HepG2 (cell line): ENCODE results near the gene SSH3. TPM values are rescaled to one million over a fixed set of nuclear protein-coding genes. Genes with fewer than 3 reads are reported as not detected.

Source experiments
- BCLAF1 ChIP-seq: fragments of 450-650 bp; IDR thresholded peaks from 2 replicates; pipeline ENCODE4 v1.6.1; 2017; ENCODE audit warnings: mild to moderate bottlenecking
- CBX1 ChIP-seq: IDR thresholded peaks from one replicate; pipeline ENCODE4 v1.6.1; 2016; ENCODE audit warnings: antibody characterized with exemption, low read depth
- ETS1 ChIP-seq: sonication (generic); formaldehyde crosslinking; IDR thresholded peaks from 2 replicates; pipeline ENCODE4 v1.4.0; 2020; ENCODE audit warnings: missing genetic modification reagents
- GABPB1 ChIP-seq: IDR thresholded peaks from 2 replicates; pipeline ENCODE4 v1.6.1; 2016; ENCODE audit warnings: mild to moderate bottlenecking, missing genetic modification reagents, moderate library complexity, missing compliant biosample characterization
- GMEB1 ChIP-seq: sonication (generic); formaldehyde crosslinking; IDR thresholded peaks from 2 replicates; pipeline ENCODE4 v1.5.1; 2020; ENCODE audit warnings: missing genetic modification reagents, mild to moderate bottlenecking, borderline replicate concordance
- KMT2A ChIP-seq: sonication (generic); formaldehyde crosslinking; IDR thresholded peaks from 2 replicates; pipeline ENCODE4 v1.4.0; 2020; ENCODE audit warnings: missing genetic modification reagents
- NPAS2 ChIP-seq: sonication (generic); formaldehyde crosslinking; IDR thresholded peaks from 2 replicates; pipeline ENCODE4 v1.8.0; 2022; ENCODE audit warnings: mild to moderate bottlenecking, missing genetic modification reagents, borderline replicate concordance
- RARG ChIP-seq: sonication (generic); formaldehyde crosslinking; IDR thresholded peaks from 2 replicates; pipeline ENCODE4 v1.4.0; 2020; ENCODE audit warnings: low read depth, mild to moderate bottlenecking, missing genetic modification reagents
- STAT5B ChIP-seq: sonication (generic); formaldehyde crosslinking; IDR thresholded peaks from 2 replicates; pipeline ENCODE4 v1.4.0; 2020; ENCODE audit warnings: missing genetic modification reagents
- SYNCRIP ChIP-seq: fragments of 200-400 bp; formaldehyde crosslinking; IDR thresholded peaks from 2 replicates; pipeline ENCODE4 v1.6.1; 2018; ENCODE audit warnings: mild to moderate bottlenecking, low read depth, low read length; ENCODE audit not compliant: insufficient read depth
- ZNF280B ChIP-seq: sonication (generic); formaldehyde crosslinking; IDR thresholded peaks from 2 replicates; pipeline ENCODE4 v1.5.0; 2020; ENCODE audit warnings: missing genetic modification reagents, mild to moderate bottlenecking, borderline replicate concordance
- ZNF446 ChIP-seq: sonication (generic); formaldehyde crosslinking; IDR thresholded peaks from 2 replicates; pipeline ENCODE4 v1.5.0; 2020; ENCODE audit warnings: mild to moderate bottlenecking, missing genetic modification reagents
- ZNF510 ChIP-seq: sonication (generic); formaldehyde crosslinking; IDR thresholded peaks from 2 replicates; pipeline ENCODE4 v1.4.0; 2020; ENCODE audit warnings: low read depth, mild to moderate bottlenecking, missing genetic modification reagents
- ZNF687 ChIP-seq: sonication (generic); formaldehyde crosslinking; IDR thresholded peaks from 2 replicates; pipeline ENCODE4 v1.5.1; 2020; ENCODE audit warnings: mild to moderate bottlenecking, missing genetic modification reagents, moderate library complexity
- polyA plus RNA-seq, 8 experiments: library from polyadenylated mRNA; depleted of rRNA in 3 of 8; stranded (reverse) in 7 of 8; unstranded in 1 of 8; fragments of >200 nt; fragmentation: Illumina TruSeq in 4 of 8; extraction: Trizol in 4 of 8; gene quantifications; 2 replicates each; pipeline versions ENCODE4 v1.2.1 to v1.2.3, GENCODE V29; 2011 to 2016; ENCODE audit warnings: low read depth in 4 of 8, missing spikeins in 1 of 8, mixed read lengths in 1 of 8; ENCODE audit not compliant: insufficient read depth in 1 of 8
- total RNA-seq, 5 experiments: library from RNA; depleted of rRNA; stranded (reverse); fragments of >200 nt; fragmentation: Illumina TruSeq; extraction: Trizol; gene quantifications; 2 replicates each; pipeline ENCODE4 v1.2.3, GENCODE V29; 2016; ENCODE audit warnings: low read depth in 1 of 5

SSH3 gene
- total and polyA plus RNA-seq, 2 of the 13 experiments (the other 11 are each of a cell fraction or from before 2014, with no cell fraction given) = 12.4 to 18.8 TPM

- peak; percentile 81 for TF ChIP-seq ZNF687 (CRISPR knock-in tag)
- no peak for TF ChIP-seq ZNF510 (CRISPR knock-in tag)
- TF ChIP-seq ETS1 (CRISPR knock-in tag) = no peak
- no peak for TF ChIP-seq BCLAF1
- no peak for TF ChIP-seq CBX1
- no peak for TF ChIP-seq SYNCRIP
- no peak for TF ChIP-seq ZNF446 (CRISPR knock-in tag)
- TF ChIP-seq ZNF280B (CRISPR knock-in tag) = no peak
- no peak for TF ChIP-seq RARG
- no peak for TF ChIP-seq NPAS2
- no peak; the same call in 1 of the 2 replicates for TF ChIP-seq KMT2A (CRISPR knock-in tag)
- TF ChIP-seq GABPB1 (CRISPR knock-in tag) = peak; percentile 86
- peak; percentile 73; the same call in 1 of the 2 replicates for TF ChIP-seq GMEB1 (CRISPR knock-in tag)
- TF ChIP-seq STAT5B = no peak; the same call in 1 of the 2 replicates
Measured at GRCh38 chr11:67353317-67354074, 50.2 kb downstream of the SSH3 start, which contains the start of gene POLD4 (continued).
